HEK293T (cell line): ENCODE results near the gene FBXL17.

Source experiments
- CTCF ChIA-PET: fragments of 350-600 bp; formaldehyde crosslinking; extraction: SDS; loops from one replicate; lab custom pipeline; 2021; ENCODE audit warnings: antibody characterized with exemption, inconsistent platforms; lab: Yijun Ruan, JAX
- POLR2A ChIA-PET: fragments of 350-600 bp; formaldehyde crosslinking; extraction: SDS; loops from one replicate; lab custom pipeline; 2020; ENCODE audit warnings: antibody characterized with exemption, inconsistent platforms; lab: Yijun Ruan, JAX
- DNase-seq: peaks from one replicate; pipeline ENCODE4 v3.0.0; 2012; ENCODE audit warnings: mixed read lengths; ENCODE audit errors: extremely low spot score
- ARNT ChIP-seq: fragments of 450-650 bp; IDR thresholded peaks from 2 replicates; pipeline ENCODE4 v1.6.1; 2017; ENCODE audit warnings: mild to moderate bottlenecking
- BHLHE40 ChIP-seq: fragments of 450-650 bp; IDR thresholded peaks from 2 replicates; pipeline ENCODE4 v1.6.1; 2016; ENCODE audit warnings: mild to moderate bottlenecking, moderate library complexity, borderline replicate concordance
- CTBP1 ChIP-seq: fragments of 450-650 bp; IDR thresholded peaks from 2 replicates; pipeline ENCODE4 v1.6.1; 2016; ENCODE audit warnings: borderline replicate concordance
- ELF4 ChIP-seq: fragments of 450-650 bp; IDR thresholded peaks from 2 replicates; pipeline ENCODE4 v1.6.1; 2017; ENCODE audit warnings: antibody characterized with exemption
- FOXA1 ChIP-seq: fragments of 450-650 bp; IDR thresholded peaks from 2 replicates; pipeline ENCODE4 v1.6.1; 2016; ENCODE audit warnings: mild to moderate bottlenecking
- FOXK2 ChIP-seq: fragments of 450-650 bp; IDR thresholded peaks from 2 replicates; pipeline ENCODE4 v1.6.1; 2016; ENCODE audit warnings: mild to moderate bottlenecking
- FOXM1 ChIP-seq: fragments of 450-650 bp; IDR thresholded peaks from 2 replicates; pipeline ENCODE4 v1.6.1; 2017; ENCODE audit warnings: mild to moderate bottlenecking, borderline replicate concordance
- HDGF ChIP-seq: fragments of 450-650 bp; IDR thresholded peaks from 2 replicates; pipeline ENCODE4 v1.6.1; 2017; ENCODE audit warnings: antibody characterized with exemption, borderline replicate concordance
- L3MBTL2 ChIP-seq: fragments of 450-650 bp; conservative IDR thresholded peaks from 2 replicates; pipeline ENCODE4 v1.6.1; 2016; ENCODE audit warnings: mild to moderate bottlenecking
- LEF1 ChIP-seq: fragments of 450-650 bp; IDR thresholded peaks from 2 replicates; pipeline ENCODE4 v1.6.1; 2017; ENCODE audit warnings: mild to moderate bottlenecking, borderline replicate concordance
- NFRKB ChIP-seq: fragments of 450-650 bp; IDR thresholded peaks from 2 replicates; pipeline ENCODE4 v1.6.1; 2016; ENCODE audit warnings: mild to moderate bottlenecking, moderate library complexity
- PKNOX1 ChIP-seq: fragments of 450-650 bp; IDR thresholded peaks from 2 replicates; pipeline ENCODE4 v1.6.1; 2016
- SP1 ChIP-seq: fragments of 450-650 bp; IDR thresholded peaks from 2 replicates; pipeline ENCODE4 v1.6.1; 2017
- SUZ12 ChIP-seq: fragments of 450-650 bp; IDR thresholded peaks from 2 replicates; pipeline ENCODE4 v1.6.1; 2016; ENCODE audit warnings: mild to moderate bottlenecking
- TARDBP ChIP-seq: fragments of 450-650 bp; IDR thresholded peaks from 2 replicates; pipeline ENCODE4 v1.6.1; 2016
- ZNF384 ChIP-seq: fragments of 450-650 bp; IDR thresholded peaks from 2 replicates; pipeline ENCODE4 v1.6.1; 2016

The FBXL17 gene

GRCh38 chr5:107980923-107981692 is 400.8 kb downstream of the FBXL17 start:
- DNase-seq, result no peak
- ChIA-PET POLR2A (no interaction called here), CTCF (no interaction called here)
- TF ChIP-seq FOXM1 (no peak), TARDBP (no peak), BHLHE40 (no peak), ELF4 (no peak), ARNT (no peak), FOXA1 (no peak), ZNF384 (no peak), L3MBTL2 (no peak), LEF1 (no peak), CTBP1 (no peak), PKNOX1 (no peak), SUZ12 (no peak), HDGF (no peak), FOXK2 (no peak), SP1 (no peak), NFRKB (no peak)

- TF ChIP-seq HDGF, result no peak
- no peak for TF ChIP-seq ELF4
- TF ChIP-seq PKNOX1, result no peak
- no peak for TF ChIP-seq FOXK2
- TF ChIP-seq FOXA1, result no peak
- no peak for TF ChIP-seq TARDBP
- no peak for TF ChIP-seq CTBP1
- TF ChIP-seq LEF1, result no peak
- no peak for TF ChIP-seq BHLHE40
- TF ChIP-seq ZNF384, result no peak
- TF ChIP-seq SP1, result no peak
- no peak for TF ChIP-seq FOXM1
- TF ChIP-seq SUZ12, result no peak
- no peak for TF ChIP-seq L3MBTL2
- no peak for TF ChIP-seq ARNT
- POLR2A ChIA-PET, result no interaction called here
- CTCF ChIA-PET, result no interaction called here
- DNase-seq, result no peak
These were observed 402.0 kb downstream of the FBXL17 start for GRCh38 chr5:107979900-107980299.

- DNase-seq, result no peak
- ChIA-PET CTCF (no interaction called here), POLR2A (no interaction called here)
- TF ChIP-seq SUZ12, result no peak
- TF ChIP-seq PKNOX1, result no peak
- TF ChIP-seq SP1, result no peak
- no peak for TF ChIP-seq NFRKB
- no peak for TF ChIP-seq TARDBP
- no peak for TF ChIP-seq HDGF
- no peak for TF ChIP-seq ZNF384
- TF ChIP-seq ELF4, result no peak
- TF ChIP-seq ARNT, result no peak
- no peak for TF ChIP-seq CTBP1
- TF ChIP-seq L3MBTL2, result no peak
These were observed 402.6 kb downstream of the FBXL17 start for GRCh38 chr5:107979291-107979690.

- TF ChIP-seq BHLHE40, result no peak
- no peak for TF ChIP-seq FOXK2
- TF ChIP-seq ARNT, result no peak
- no peak for TF ChIP-seq SP1
- TF ChIP-seq PKNOX1, result no peak
- TF ChIP-seq FOXA1, result no peak
- no peak for TF ChIP-seq ZNF384
- TF ChIP-seq FOXM1, result no peak
- TF ChIP-seq HDGF, result no peak
- no peak for TF ChIP-seq L3MBTL2
- no peak for TF ChIP-seq NFRKB
- no peak for TF ChIP-seq LEF1
- TF ChIP-seq CTBP1, result no peak
- TF ChIP-seq ELF4, result no peak
- no peak for DNase-seq
- ChIA-PET CTCF (no interaction called here), POLR2A (no interaction called here)
These were observed 404.3 kb downstream of the FBXL17 start for GRCh38 chr5:107977550-107978071.

GRCh38 chr5:107975568-107975967 is 406.3 kb downstream of the FBXL17 start:
- TF ChIP-seq L3MBTL2, result no peak
- no peak for TF ChIP-seq FOXK2
- no peak for TF ChIP-seq SP1
- no peak for TF ChIP-seq ARNT
- no peak for TF ChIP-seq NFRKB
- no peak for TF ChIP-seq CTBP1
- TF ChIP-seq LEF1, result no peak
- no peak for TF ChIP-seq FOXM1
- no peak for TF ChIP-seq TARDBP
- TF ChIP-seq ELF4, result no peak
- DNase-seq, result no peak
- ChIA-PET POLR2A (no interaction called here), CTCF (no interaction called here)
